Calu3 (cell line): ENCODE data around the gene PLAU. TPM values are rescaled to one million over a fixed set of nuclear protein-coding genes. Genes with fewer than 3 reads are reported as not detected.
"Not testable (repeated sequence)": the region's sequence is repeated elsewhere in the genome, so short reads cannot be mapped to it uniquely, and the experiment has no call there.

Experiments
- BruUV-seq: library from RNA; stranded (reverse); fragments of 400-500 nt; replicated peaks from 2 replicates; lab custom pipeline; 2021; lab: Mats Ljungman, UMichigan
- CTCF ChIA-PET: fragments of 300-600 bp; sonication (Branson Sonifier 250); formaldehyde crosslinking; loops from one replicate; lab custom pipeline; 2022; ENCODE audit warnings: antibody characterized with exemption; lab: Charles Lee
- DNase-seq: peaks from one replicate; pipeline ENCODE4 v3.0.0; 2022
- H3K27ac Mint-ChIP-seq: one replicate; pipeline ENCODE4 v1.8.0; 2022; ENCODE audit warnings: mixed read lengths; ENCODE audit not compliant: unreplicated experiment
- H3K27me3 Mint-ChIP-seq: one replicate; pipeline ENCODE4 v1.8.0; 2022; ENCODE audit warnings: mixed read lengths; ENCODE audit not compliant: unreplicated experiment
- H3K36me3 Mint-ChIP-seq: one replicate; pipeline ENCODE4 v1.8.0; 2022; ENCODE audit warnings: mild to moderate bottlenecking, moderate library complexity, mixed read lengths; ENCODE audit not compliant: insufficient read depth, unreplicated experiment
- H3K4me1 Mint-ChIP-seq: one replicate; pipeline ENCODE4 v1.8.0; 2022; ENCODE audit warnings: mild to moderate bottlenecking, low read depth, mixed read lengths; ENCODE audit not compliant: unreplicated experiment
- H3K4me3 Mint-ChIP-seq: one replicate; pipeline ENCODE4 v1.8.0; 2022; ENCODE audit warnings: mild to moderate bottlenecking, low read depth, moderate library complexity, mixed read lengths; ENCODE audit not compliant: unreplicated experiment
- H3K9me3 Mint-ChIP-seq: one replicate; pipeline ENCODE4 v1.8.0; 2022; ENCODE audit warnings: low read depth, mixed read lengths; ENCODE audit not compliant: unreplicated experiment
- intact Hi-C: fragments of 100-400 bp; cut with micrococcal nuclease; formaldehyde crosslinking; loops from one replicate; pipeline ENCODE4 v1.10.0; 2022; ENCODE audit not compliant: unreplicated experiment
- total RNA-seq: library from RNA; stranded (reverse); gene quantifications from 2 replicates; pipeline ENCODE4 v1.2.3, GENCODE V29; 2022
- TF ChIP-seq, protein P1 (sequence below): fragments of 200-600 bp; IDR thresholded peaks from one replicate; pipeline ENCODE4 v1.8.0; 2022; ENCODE audit warnings: antibody characterized with exemption; ENCODE audit not compliant: unreplicated experiment

PLAU gene
- total RNA-seq, 1 experiment from 2014 or later = 706 TPM

DNA sequence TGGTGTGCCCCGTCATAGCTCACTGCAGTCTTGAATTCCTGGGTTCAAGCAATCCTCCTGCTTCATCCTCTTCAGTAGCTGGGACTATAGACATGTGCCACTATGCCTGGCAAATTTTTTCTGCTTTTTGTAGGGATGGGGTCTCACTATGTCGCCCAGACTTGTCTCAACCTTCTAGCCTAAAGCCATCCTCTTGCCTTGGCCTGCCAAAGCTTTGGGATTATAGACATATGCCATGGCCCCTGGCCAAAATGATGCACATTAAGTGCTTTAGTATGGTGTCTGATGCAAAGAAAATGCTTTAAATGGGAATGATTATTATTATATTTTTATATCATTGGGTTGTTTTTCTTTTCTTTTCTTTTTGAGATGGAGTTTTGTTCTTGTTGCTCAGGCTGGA lies 53.8 kb downstream of the PLAU start:
- no peaks in the 10 kb centered on the region for H3K9me3 Mint-ChIP-seq
- peaks cover 25% of the 10 kb centered on the region for H3K4me1 Mint-ChIP-seq
- intact Hi-C loops = no loop called here
- CTCF ChIA-PET = interaction anchor here (0.9 to 1.1 kb wide), 2 partner anchors 24 to 72 kb away, joined by 3 read pairs; no protein-coding TSS in a partner anchor
- DNase-seq = no peak
- no peaks in the 10 kb centered on the region for H3K27me3 Mint-ChIP-seq
- H3K36me3 Mint-ChIP-seq = peaks cover 9% of the 10 kb centered on the region
- H3K27ac Mint-ChIP-seq = no peak overlapping the region
- no TSS peak for BruUV-seq
- H3K4me3 Mint-ChIP-seq = no peak overlapping the region
- TF ChIP-seq, protein P1, sequence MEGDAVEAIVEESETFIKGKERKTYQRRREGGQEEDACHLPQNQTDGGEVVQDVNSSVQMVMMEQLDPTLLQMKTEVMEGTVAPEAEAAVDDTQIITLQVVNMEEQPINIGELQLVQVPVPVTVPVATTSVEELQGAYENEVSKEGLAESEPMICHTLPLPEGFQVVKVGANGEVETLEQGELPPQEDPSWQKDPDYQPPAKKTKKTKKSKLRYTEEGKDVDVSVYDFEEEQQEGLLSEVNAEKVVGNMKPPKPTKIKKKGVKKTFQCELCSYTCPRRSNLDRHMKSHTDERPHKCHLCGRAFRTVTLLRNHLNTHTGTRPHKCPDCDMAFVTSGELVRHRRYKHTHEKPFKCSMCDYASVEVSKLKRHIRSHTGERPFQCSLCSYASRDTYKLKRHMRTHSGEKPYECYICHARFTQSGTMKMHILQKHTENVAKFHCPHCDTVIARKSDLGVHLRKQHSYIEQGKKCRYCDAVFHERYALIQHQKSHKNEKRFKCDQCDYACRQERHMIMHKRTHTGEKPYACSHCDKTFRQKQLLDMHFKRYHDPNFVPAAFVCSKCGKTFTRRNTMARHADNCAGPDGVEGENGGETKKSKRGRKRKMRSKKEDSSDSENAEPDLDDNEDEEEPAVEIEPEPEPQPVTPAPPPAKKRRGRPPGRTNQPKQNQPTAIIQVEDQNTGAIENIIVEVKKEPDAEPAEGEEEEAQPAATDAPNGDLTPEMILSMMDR = no peak

- BruUV-seq, DNase-seq, H3K36me3 Mint-ChIP-seq, H3K27me3 Mint-ChIP-seq, H3K9me3 Mint-ChIP-seq, intact Hi-C loops: not testable (repeated sequence)
- Mint-ChIP-seq H3K27ac (peak overlapping the region; percentile 96), H3K4me1 (peaks cover 19% of the 10 kb centered on the region), H3K4me3 (peak overlapping the region; percentile 55)
- CTCF ChIA-PET = interaction anchor here (0.9 to 1.5 kb wide), 4 partner anchors 11 to 136 kb away, joined by 3 to 6 read pairs (median 3); no protein-coding TSS in a partner anchor
Observed at GRCh38 chr10:73965267-73965889, 54.4 kb downstream of the PLAU start.

- Mint-ChIP-seq H3K36me3 (peaks cover 9% of the 10 kb centered on the region), H3K27ac (peak overlapping the region; percentile 96), H3K4me3 (peak overlapping the region; percentile 55), H3K4me1 (peaks cover 16% of the 10 kb centered on the region), H3K27me3 (no peaks in the 10 kb centered on the region), H3K9me3 (no peaks in the 10 kb centered on the region)
- TSS peak; percentile 80 for BruUV-seq
- DNase-seq = peak; percentile 70
- intact Hi-C loops = no loop called here
- TF ChIP-seq, protein P1 = no peak
- CTCF ChIA-PET = interaction anchor here (0.8 to 1.5 kb wide), 7 partner anchors 9 to 135 kb away, joined by 3 to 7 read pairs (median 3); partner anchors contain the start of gene VCL
Observed at GRCh38 chr10:73965890-73966768, 55.2 kb downstream of the PLAU start.

DNA sequence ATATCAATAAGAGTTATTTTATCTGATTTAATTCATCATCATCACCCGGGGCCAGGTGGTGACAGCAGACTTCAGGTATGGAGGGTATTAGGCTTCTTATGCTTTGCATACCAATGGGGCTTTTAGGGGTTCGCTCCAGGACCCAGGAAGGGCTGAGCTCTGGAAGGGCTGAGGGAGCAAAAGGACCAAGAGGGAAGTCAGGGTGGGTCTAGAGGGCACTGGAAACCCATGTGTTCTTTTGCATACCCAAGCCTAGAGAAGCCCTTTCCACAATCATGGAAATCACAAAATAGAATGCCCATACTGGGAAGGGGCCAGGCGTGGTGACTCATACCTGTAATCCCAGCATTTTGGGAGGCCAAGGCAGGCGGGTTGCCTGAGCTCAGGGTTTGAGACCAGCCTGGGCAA lies 56.1 kb downstream of the PLAU start:
- H3K4me3 Mint-ChIP-seq = no peak overlapping the region
- TF ChIP-seq, protein P1 = no peak
- no TSS peak for BruUV-seq
- CTCF ChIA-PET = interaction anchor here (1.1 to 1.5 kb wide), 2 partner anchors 10 to 31 kb away, joined by 4 to 7 read pairs; partner anchors contain the start of gene VCL
- peaks cover 16% of the 10 kb centered on the region for H3K4me1 Mint-ChIP-seq
- H3K36me3 Mint-ChIP-seq = peaks cover 9% of the 10 kb centered on the region
- no peak for DNase-seq
- intact Hi-C loops = no loop called here
- H3K27ac Mint-ChIP-seq = no peak overlapping the region
- H3K9me3 Mint-ChIP-seq = no peaks in the 10 kb centered on the region
- H3K27me3 Mint-ChIP-seq = no peaks in the 10 kb centered on the region

Other genes starting within 250 kb of the PLAU start
- 12.1 and 13.4 TPM in 2 replicates for gene AGAP5, start 213.0 kb upstream of the PLAU start, total RNA-seq
- 91.7 and 98.4 TPM in 2 replicates for gene SEC24C, start 166.8 kb upstream of the PLAU start, total RNA-seq
- gene CHCHD1, start 129.1 kb upstream of the PLAU start, total RNA-seq = 39.2 and 44.1 TPM in 2 replicates
- gene ZSWIM8, start 125.5 kb upstream of the PLAU start, total RNA-seq = 59.9 and 69.9 TPM in 2 replicates
- gene NDST2, start 99.5 kb upstream of the PLAU start, total RNA-seq = 24.8 and 26.7 TPM in 2 replicates
- 58.1 and 58.9 TPM in 2 replicates for gene CAMK2G, start 36.6 kb upstream of the PLAU start, total RNA-seq
- 234 and 237 TPM in 2 replicates for gene VCL, start 87.0 kb downstream of the PLAU start, total RNA-seq
- 52.2 and 52.6 TPM in 2 replicates for gene AP3M1, start 239.7 kb downstream of the PLAU start, total RNA-seq
- gene ADK, start 240.1 kb downstream of the PLAU start, total RNA-seq = 62.5 and 66.6 TPM in 2 replicates